Calu3 (cell line): ENCODE results near the gene EFNA2. TPM values are rescaled to one million over a fixed set of nuclear protein-coding genes. Genes with fewer than 3 reads are reported as not detected.

Experiments
- BruUV-seq: library from RNA; stranded (reverse); fragments of 400-500 nt; replicated peaks from 2 replicates; lab custom pipeline; 2021; lab: Mats Ljungman, UMichigan
- CTCF ChIA-PET: fragments of 300-600 bp; sonication (Branson Sonifier 250); formaldehyde crosslinking; loops from one replicate; lab custom pipeline; 2022; ENCODE audit warnings: antibody characterized with exemption; lab: Charles Lee
- DNase-seq: peaks from one replicate; pipeline ENCODE4 v3.0.0; 2022
- H3K27ac Mint-ChIP-seq: one replicate; pipeline ENCODE4 v1.8.0; 2022; ENCODE audit warnings: mixed read lengths; ENCODE audit not compliant: unreplicated experiment
- H3K27me3 Mint-ChIP-seq: one replicate; pipeline ENCODE4 v1.8.0; 2022; ENCODE audit warnings: mixed read lengths; ENCODE audit not compliant: unreplicated experiment
- H3K36me3 Mint-ChIP-seq: one replicate; pipeline ENCODE4 v1.8.0; 2022; ENCODE audit warnings: mild to moderate bottlenecking, moderate library complexity, mixed read lengths; ENCODE audit not compliant: insufficient read depth, unreplicated experiment
- H3K4me1 Mint-ChIP-seq: one replicate; pipeline ENCODE4 v1.8.0; 2022; ENCODE audit warnings: mild to moderate bottlenecking, low read depth, mixed read lengths; ENCODE audit not compliant: unreplicated experiment
- H3K4me3 Mint-ChIP-seq: one replicate; pipeline ENCODE4 v1.8.0; 2022; ENCODE audit warnings: mild to moderate bottlenecking, low read depth, moderate library complexity, mixed read lengths; ENCODE audit not compliant: unreplicated experiment
- H3K9me3 Mint-ChIP-seq: one replicate; pipeline ENCODE4 v1.8.0; 2022; ENCODE audit warnings: low read depth, mixed read lengths; ENCODE audit not compliant: unreplicated experiment
- intact Hi-C: fragments of 100-400 bp; cut with micrococcal nuclease; formaldehyde crosslinking; loops from one replicate; pipeline ENCODE4 v1.10.0; 2022; ENCODE audit not compliant: unreplicated experiment
- total RNA-seq: library from RNA; stranded (reverse); gene quantifications from 2 replicates; pipeline ENCODE4 v1.2.3, GENCODE V29; 2022
- TF ChIP-seq, protein P1 (sequence below): fragments of 200-600 bp; IDR thresholded peaks from one replicate; pipeline ENCODE4 v1.8.0; 2022; ENCODE audit warnings: antibody characterized with exemption; ENCODE audit not compliant: unreplicated experiment

Gene EFNA2
- total RNA-seq, 1 experiment from 2014 or later, result 0.90 TPM

DNA sequence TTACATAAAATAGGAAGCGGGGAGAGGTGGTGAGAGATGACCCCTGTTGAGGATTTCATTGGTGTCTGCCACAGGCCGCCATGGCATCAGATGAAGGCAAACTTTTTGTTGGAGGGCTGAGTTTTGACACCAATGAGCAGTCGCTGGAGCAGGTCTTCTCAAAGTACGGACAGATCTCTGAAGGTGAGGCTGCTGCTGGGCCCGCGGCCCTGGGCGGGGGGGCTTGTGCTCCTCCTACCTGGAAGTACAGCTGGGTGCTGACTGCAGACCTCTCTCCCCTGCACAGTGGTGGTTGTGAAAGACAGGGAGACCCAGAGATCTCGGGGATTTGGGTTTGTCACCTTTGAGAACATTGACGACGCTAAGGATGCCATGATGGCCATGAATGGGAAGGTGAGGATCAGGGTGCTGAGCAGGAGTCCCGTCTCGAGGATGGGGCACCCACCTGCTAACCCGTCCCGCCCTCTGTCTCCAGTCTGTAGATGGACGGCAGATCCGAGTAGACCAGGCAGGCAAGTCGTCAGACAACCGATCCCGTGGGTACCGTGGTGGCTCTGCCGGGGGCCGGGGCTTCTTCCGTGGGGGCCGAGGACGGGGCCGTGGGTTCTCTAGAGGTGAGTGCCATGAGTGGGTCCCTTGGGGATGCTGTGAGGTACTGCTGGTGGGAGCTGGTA, 14.7 kb upstream of the EFNA2 start:
- TF ChIP-seq, protein P1, sequence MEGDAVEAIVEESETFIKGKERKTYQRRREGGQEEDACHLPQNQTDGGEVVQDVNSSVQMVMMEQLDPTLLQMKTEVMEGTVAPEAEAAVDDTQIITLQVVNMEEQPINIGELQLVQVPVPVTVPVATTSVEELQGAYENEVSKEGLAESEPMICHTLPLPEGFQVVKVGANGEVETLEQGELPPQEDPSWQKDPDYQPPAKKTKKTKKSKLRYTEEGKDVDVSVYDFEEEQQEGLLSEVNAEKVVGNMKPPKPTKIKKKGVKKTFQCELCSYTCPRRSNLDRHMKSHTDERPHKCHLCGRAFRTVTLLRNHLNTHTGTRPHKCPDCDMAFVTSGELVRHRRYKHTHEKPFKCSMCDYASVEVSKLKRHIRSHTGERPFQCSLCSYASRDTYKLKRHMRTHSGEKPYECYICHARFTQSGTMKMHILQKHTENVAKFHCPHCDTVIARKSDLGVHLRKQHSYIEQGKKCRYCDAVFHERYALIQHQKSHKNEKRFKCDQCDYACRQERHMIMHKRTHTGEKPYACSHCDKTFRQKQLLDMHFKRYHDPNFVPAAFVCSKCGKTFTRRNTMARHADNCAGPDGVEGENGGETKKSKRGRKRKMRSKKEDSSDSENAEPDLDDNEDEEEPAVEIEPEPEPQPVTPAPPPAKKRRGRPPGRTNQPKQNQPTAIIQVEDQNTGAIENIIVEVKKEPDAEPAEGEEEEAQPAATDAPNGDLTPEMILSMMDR, result no peak
- intact Hi-C loops, result no loop called here
- Mint-ChIP-seq H3K4me1 (peaks cover 39% of the 10 kb centered on the region), H3K36me3 (peaks cover 92% of the 10 kb centered on the region), H3K27ac (peak overlapping the region; percentile 87), H3K27me3 (no peaks in the 10 kb centered on the region), H3K9me3 (no peaks in the 10 kb centered on the region), H3K4me3 (peak overlapping the region; percentile 92)
- DNase-seq, result no peak
- BruUV-seq, result no TSS peak
- CTCF ChIA-PET, result no interaction called here

DNA sequence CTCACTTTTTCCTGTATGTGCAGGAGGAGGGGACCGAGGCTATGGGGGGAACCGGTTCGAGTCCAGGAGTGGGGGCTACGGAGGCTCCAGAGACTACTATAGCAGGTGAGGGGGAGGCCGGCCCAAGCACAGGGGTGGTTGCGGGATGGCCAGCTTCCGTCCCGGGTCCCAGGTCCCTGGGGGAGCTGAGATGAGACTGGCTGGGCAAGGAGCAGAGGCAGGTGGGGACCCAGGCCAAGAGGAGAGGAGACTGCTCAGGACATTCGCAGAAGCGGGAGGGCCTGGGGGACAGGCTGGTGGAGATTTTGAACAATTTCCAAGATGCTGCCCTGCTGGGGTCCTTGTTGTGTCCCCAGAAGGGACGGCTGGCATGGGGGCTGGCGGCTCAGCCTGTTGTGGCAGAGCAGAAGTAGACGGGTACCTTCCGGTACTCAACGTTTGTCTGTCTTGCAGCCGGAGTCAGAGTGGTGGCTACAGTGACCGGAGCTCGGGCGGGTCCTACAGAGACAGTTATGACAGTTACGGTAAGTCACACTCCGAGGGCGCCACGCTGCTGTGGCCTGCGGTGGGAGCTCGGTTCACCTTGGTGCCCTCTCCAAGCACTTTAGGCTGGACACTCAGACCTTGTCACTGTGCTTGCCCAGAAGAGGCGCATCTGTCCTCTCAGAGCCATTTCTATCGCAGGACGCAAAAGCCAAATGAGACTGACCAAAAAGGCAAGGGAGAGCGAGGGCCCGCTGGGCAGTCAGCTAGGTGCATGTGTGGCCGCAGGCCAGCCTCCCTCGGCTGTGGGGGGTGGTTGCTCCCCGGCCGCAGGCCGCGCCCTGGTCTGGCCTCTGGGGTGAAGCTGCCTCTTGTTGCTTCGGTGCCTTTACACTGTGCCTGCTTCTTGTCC, 13.9 kb upstream of the EFNA2 start:
- Mint-ChIP-seq H3K27ac (peak overlapping the region; percentile 87), H3K27me3 (no peaks in the 10 kb centered on the region), H3K4me1 (peaks cover 39% of the 10 kb centered on the region), H3K36me3 (peaks cover 93% of the 10 kb centered on the region), H3K9me3 (no peaks in the 10 kb centered on the region), H3K4me3 (peak overlapping the region; percentile 92)
- TF ChIP-seq, protein P1, result no peak
- intact Hi-C loops, result no loop called here
- CTCF ChIA-PET, result no interaction called here
- DNase-seq, result no peak
- no TSS peak for BruUV-seq

DNA sequence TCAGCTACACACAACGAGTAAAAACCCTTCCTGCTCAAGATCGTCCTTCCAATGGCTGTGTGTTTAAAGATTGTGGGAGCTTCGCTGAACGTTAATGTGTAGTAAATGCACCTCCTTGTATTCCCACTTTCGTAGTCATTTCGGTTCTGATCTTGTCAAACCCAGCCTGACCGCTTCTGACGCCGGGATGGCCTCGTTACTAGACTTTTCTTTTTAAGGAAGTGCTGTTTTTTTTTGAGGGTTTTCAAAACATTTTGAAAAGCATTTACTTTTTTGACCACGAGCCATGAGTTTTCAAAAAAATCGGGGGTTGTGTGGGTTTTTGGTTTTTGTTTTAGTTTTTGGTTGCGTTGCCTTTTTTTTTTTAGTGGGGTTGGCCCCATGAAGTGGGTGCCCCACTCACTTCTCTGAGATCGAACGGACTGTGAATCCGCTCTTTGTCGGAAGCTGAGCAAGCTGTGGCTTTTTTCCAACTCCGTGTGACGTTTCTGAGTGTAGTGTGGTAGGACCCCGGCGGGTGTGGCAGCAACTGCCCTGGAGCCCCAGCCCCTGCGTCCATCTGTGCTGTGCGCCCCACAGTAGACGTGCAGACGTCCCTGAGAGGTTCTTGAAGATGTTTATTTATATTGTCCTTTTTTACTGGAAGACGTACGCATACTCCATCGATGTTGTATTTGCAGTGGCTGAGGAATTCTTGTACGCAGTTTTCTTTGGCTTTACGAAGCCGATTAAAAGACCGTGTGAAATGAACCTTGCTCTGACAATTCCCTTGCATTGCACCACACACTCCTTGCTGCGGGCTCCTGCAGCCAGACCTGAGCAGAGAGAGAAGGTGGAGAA, 13.0 kb upstream of the EFNA2 start:
- intact Hi-C loops, result no loop called here
- CTCF ChIA-PET, result interaction anchor here (0.8 kb wide), 1 partner anchor 28 kb away, joined by 4 read pairs; no protein-coding TSS in a partner anchor
- DNase-seq, result no peak
- H3K4me3 Mint-ChIP-seq, result no peak overlapping the region
- TF ChIP-seq, protein P1, result no peak
- H3K27ac Mint-ChIP-seq, result peak overlapping the region; percentile 36
- no peaks in the 10 kb centered on the region for H3K9me3 Mint-ChIP-seq
- H3K4me1 Mint-ChIP-seq, result peaks cover 31% of the 10 kb centered on the region
- H3K27me3 Mint-ChIP-seq, result no peaks in the 10 kb centered on the region
- peaks cover 90% of the 10 kb centered on the region for H3K36me3 Mint-ChIP-seq
- TSS peak; percentile 11 for BruUV-seq
